ENCODE measurements around the gene ENTPD8.

The ENTPD8 gene

GRCh38 chr9:137435980-137436760 lies 5.0 kb downstream of the ENTPD8 start:
- H3K4me1 ChIP-seq (ENCODE audit: insufficient read depth, low read length), result no peaks in the 10 kb centered on the region
- no peaks in the 10 kb centered on the region for H3K36me3 ChIP-seq (ENCODE audit: insufficient read depth, low read length)
- no peaks in the 10 kb centered on the region for H3K9me3 ChIP-seq (ENCODE audit: control insufficient read depth, insufficient read depth, low read length)
- no peak overlapping the region for H3K9ac ChIP-seq (ENCODE audit: low read depth, low read length)

DNA sequence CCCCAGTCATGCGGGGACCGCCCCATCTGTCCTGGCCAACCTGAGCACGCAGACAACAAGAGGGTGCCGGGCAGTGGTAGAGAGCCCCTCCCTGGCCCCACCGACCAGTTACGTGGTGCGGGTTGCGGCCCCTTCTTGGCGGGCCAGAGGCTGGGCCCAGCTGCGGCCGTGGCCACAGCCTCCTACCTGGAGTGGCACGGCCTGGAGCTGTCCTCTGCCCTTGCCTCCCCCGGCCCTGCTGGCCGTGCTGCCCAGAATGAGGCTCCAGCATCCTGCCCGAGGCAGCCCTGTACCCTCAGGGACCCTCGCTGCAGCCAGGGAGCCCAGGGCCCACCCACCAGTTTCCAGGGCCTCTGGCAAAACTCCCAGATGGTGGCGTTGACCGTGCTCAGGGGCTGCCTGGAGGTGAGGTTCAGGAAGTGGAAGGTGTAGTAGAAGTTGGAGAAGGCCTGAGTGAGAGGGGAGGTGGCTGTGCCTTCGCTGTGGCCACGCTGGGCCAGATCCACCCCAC lies 5.7 kb downstream of the ENTPD8 start:
- H3K4me1 ChIP-seq (ENCODE audit: insufficient read depth, low read length), result no peaks in the 10 kb centered on the region; the same call in 1 of the 2 replicates
- no peaks in the 10 kb centered on the region for H3K9me3 ChIP-seq (ENCODE audit: control insufficient read depth, insufficient read depth, low read length)
- no peak overlapping the region for H3K9ac ChIP-seq (ENCODE audit: low read depth, low read length)
- no peaks in the 10 kb centered on the region for H3K36me3 ChIP-seq (ENCODE audit: insufficient read depth, low read length)

DNA sequence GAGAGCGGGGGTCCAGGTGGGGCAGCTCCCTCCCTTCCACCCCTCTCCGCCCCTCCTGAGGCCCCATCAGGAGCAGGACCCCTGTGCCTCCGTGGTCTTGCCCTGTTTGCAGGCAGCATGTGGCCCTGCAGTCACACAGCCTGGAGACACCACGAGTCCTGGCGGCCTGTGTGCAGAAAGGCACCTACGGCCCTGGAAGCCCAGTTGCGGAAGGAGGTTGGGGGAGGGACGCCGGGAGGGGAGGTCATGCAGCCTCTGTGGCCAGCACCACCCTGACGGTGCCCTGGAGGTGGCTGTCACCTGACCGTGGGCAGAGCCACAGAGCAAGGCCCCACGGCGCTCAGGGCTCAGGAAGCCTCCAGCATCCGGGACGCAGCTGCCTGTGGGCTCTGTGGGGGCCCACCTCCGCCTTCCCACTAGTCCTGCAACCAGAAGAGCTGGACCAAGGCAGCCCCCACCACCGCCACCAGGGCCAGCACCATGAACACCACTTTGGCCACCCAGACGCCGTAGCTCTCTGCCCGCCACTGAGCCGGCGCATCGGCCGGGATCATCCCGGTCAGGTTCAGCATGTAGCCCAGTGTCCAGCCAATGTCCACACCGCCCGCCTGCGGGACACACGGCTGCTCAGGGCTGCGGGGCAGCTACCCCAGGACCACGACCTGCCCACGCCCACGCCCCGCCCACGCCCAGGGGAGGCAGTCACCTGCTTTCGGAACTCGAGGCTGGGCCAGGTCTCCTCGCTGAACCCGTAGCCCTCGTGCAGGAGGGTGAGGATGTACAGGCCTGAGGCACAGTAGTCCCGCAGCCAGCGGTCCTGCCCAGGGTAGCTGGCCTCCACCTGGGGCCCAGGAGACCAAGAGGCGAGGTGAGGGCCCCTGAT lies 6.4 kb downstream of the ENTPD8 start:
- H3K9ac ChIP-seq (ENCODE audit: low read depth, low read length), result no peak overlapping the region
- H3K4me1 ChIP-seq (ENCODE audit: insufficient read depth, low read length), result no peaks in the 10 kb centered on the region; the same call in 1 of the 2 replicates
- no peaks in the 10 kb centered on the region for H3K36me3 ChIP-seq (ENCODE audit: insufficient read depth, low read length)
- H3K9me3 ChIP-seq (ENCODE audit: control insufficient read depth, insufficient read depth, low read length), result no peaks in the 10 kb centered on the region

DNA sequence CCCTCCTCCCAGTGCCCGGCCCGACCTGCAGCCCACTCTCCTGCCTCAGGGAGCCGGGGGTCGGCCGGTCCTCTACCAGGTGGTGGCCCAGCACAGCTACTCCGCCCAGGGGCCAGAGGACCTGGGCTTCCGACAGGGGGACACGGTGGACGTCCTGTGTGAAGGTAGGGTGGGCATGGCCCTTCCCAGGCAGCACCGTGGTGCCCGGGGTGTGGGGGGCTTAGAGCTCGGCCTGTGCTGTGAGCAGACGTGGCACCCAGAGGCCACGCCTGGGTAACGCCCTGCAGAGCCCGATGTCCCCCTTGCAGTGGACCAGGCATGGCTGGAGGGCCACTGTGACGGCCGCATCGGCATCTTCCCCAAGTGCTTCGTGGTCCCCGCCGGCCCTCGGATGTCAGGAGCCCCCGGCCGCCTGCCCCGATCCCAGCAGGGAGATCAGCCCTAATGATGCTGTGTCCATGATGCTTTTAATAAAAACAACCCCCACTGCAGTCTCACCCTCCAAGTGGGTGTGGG lies 7.2 kb downstream of the ENTPD8 start:
- H3K9me3 ChIP-seq (ENCODE audit: control insufficient read depth, insufficient read depth, low read length), result no peaks in the 10 kb centered on the region

GRCh38 chr9:137433349-137433915 lies 7.7 kb downstream of the ENTPD8 start:
- Histone ChIP-seq H3K36me3 (ENCODE audit: insufficient read depth, low read length) (no peaks in the 10 kb centered on the region), H3K4me1 (ENCODE audit: insufficient read depth, low read length) (no peaks in the 10 kb centered on the region; the same call in 1 of the 2 replicates), H3K9me3 (ENCODE audit: control insufficient read depth, insufficient read depth, low read length) (no peaks in the 10 kb centered on the region), H3K9ac (ENCODE audit: low read depth, low read length) (no peak overlapping the region)

More for the DNA sequence above, 7.2 kb downstream of the ENTPD8 start:
- no peaks in the 10 kb centered on the region; the same call in 1 of the 2 replicates for H3K4me1 ChIP-seq (ENCODE audit: insufficient read depth, low read length)
- no peaks in the 10 kb centered on the region for H3K36me3 ChIP-seq (ENCODE audit: insufficient read depth, low read length)
- H3K9ac ChIP-seq (ENCODE audit: low read depth, low read length), result no peak overlapping the region

- no peaks in the 10 kb centered on the region for H3K36me3 ChIP-seq (ENCODE audit: insufficient read depth, low read length)
Observed at GRCh38 chr9:137432687-137433348, 8.3 kb downstream of the ENTPD8 start.

GRCh38 chr9:137431416-137431931 lies 9.7 kb downstream of the ENTPD8 start:
- Histone ChIP-seq H3K9me3 (ENCODE audit: control insufficient read depth, insufficient read depth, low read length) (no peaks in the 10 kb centered on the region), H3K9ac (ENCODE audit: low read depth, low read length) (no peak overlapping the region), H3K4me1 (ENCODE audit: insufficient read depth, low read length) (no peaks in the 10 kb centered on the region; the same call in 1 of the 2 replicates), H3K36me3 (ENCODE audit: insufficient read depth, low read length) (no peaks in the 10 kb centered on the region)

More at GRCh38 chr9:137432687-137433348, 8.3 kb downstream of the ENTPD8 start:
- Histone ChIP-seq H3K9me3 (ENCODE audit: control insufficient read depth, insufficient read depth, low read length) (no peaks in the 10 kb centered on the region), H3K9ac (ENCODE audit: low read depth, low read length) (no peak overlapping the region), H3K4me1 (ENCODE audit: insufficient read depth, low read length) (no peaks in the 10 kb centered on the region; the same call in 1 of the 2 replicates)

- H3K4me1 ChIP-seq (ENCODE audit: insufficient read depth, low read length), result no peaks in the 10 kb centered on the region; the same call in 1 of the 2 replicates
- no peaks in the 10 kb centered on the region for H3K36me3 ChIP-seq (ENCODE audit: insufficient read depth, low read length)
- H3K9me3 ChIP-seq (ENCODE audit: control insufficient read depth, insufficient read depth, low read length), result no peaks in the 10 kb centered on the region
- no peak overlapping the region for H3K9ac ChIP-seq (ENCODE audit: low read depth, low read length)
Observed at GRCh38 chr9:137430723-137431415, 10.3 kb downstream of the ENTPD8 start.

DNA sequence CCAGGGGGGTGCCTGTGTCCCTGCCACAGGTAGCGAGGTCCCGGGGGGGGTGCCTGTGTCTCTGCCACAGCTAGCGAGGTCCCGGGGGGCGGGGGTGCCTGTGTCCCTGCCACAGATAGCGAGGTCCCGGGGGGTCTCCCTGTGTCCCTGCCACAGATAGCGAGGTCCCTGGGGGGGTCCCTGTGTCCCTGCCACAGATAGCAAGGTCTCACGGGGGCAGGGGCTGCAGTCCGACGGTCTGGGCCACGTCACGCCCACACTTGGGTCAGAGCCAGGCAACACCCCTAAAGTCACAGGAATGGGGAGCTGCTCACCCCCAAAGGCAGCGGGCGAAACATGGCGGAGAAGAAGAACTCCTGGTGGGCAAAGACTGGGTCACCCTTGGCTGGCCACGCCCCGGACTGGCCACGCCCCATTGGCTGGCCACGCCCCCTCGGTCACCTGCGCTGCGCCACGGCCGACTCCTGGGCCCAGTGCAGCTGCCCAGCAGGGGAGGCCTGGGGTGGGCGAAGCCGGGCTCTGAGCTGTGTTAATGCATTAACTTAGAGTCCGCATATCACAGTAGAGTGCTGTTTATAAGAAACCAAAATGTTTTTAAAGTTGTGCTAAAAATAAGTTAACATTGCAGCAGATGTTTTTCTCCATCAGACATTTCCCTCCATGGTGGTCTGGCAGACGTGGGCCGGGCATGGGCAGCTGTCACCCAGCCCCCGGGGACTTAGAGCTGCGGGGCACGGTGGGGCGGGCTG lies 11.0 kb downstream of the ENTPD8 start:
- Histone ChIP-seq H3K4me1 (ENCODE audit: insufficient read depth, low read length) (no peaks in the 10 kb centered on the region; the same call in 1 of the 2 replicates), H3K36me3 (ENCODE audit: insufficient read depth, low read length) (no peaks in the 10 kb centered on the region), H3K9me3 (ENCODE audit: control insufficient read depth, insufficient read depth, low read length) (no peaks in the 10 kb centered on the region), H3K9ac (ENCODE audit: low read depth, low read length) (no peak overlapping the region; the same call in 1 of the 2 replicates)

DNA sequence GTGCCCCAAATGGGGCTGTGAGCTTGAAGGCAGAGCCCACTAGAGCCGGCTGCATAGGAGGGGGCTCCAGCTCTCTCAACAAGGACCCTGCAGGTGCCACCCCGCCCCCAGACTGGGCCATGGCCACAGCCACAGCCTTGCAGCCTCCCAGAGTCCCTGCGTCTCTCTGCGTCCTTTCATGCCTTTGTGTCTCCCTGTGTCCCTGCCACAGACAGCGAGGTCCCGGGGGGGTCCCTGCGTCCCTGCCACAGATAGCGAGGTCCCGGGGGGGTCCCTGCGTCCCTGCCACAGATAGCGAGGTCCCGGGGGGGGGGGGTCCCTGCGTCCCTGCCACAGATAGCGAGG lies 11.6 kb downstream of the ENTPD8 start:
- no peak overlapping the region for H3K9ac ChIP-seq (ENCODE audit: low read depth, low read length)

DNA sequence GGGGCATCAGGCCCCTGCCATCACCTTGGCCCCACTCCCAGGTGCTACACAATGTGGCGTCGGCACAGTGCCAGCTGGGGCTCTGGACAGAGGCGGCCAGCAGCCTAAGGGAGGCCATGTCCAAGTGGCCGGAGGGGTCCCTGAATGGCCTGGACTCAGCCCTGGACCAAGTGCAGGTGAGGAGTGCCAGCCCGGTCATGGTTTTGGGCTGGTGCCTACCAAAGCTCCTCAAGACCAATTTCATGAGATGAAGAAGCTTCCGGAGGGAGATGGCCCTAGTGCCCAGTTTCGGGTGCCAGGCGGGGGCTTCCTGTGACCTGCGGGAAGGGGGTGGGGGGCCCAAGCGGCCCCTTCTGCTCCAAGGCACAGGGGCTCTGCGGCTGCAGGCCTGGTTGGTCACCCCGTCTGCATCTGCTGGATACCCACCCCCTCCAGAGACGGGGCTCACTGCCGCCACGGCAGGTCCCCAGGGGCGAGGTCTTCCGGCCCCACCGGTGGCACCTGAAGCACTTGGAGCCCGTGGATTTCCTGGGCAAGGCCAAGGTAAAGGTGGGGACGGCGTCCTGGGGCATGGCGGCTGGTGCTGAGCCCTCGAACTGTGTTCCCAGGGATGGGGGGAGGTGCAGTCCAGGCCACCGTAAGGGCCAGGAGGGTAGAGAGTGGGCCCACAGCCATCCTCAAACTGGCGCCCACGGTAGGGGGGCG lies 12.2 kb downstream of the ENTPD8 start:
- no peak overlapping the region for H3K9ac ChIP-seq (ENCODE audit: low read depth, low read length)
- no peaks in the 10 kb centered on the region; the same call in 1 of the 2 replicates for H3K4me1 ChIP-seq (ENCODE audit: insufficient read depth, low read length)

More for the DNA sequence above, 11.6 kb downstream of the ENTPD8 start:
- Histone ChIP-seq H3K4me1 (ENCODE audit: insufficient read depth, low read length) (no peaks in the 10 kb centered on the region; the same call in 1 of the 2 replicates), H3K9me3 (ENCODE audit: control insufficient read depth, insufficient read depth, low read length) (no peaks in the 10 kb centered on the region), H3K36me3 (ENCODE audit: insufficient read depth, low read length) (no peaks in the 10 kb centered on the region)

GRCh38 chr9:137428311-137428630 lies 12.9 kb downstream of the ENTPD8 start:
- no peak overlapping the region for H3K9ac ChIP-seq (ENCODE audit: low read depth, low read length)
- H3K9me3 ChIP-seq (ENCODE audit: control insufficient read depth, insufficient read depth, low read length), result no peaks in the 10 kb centered on the region
- no peaks in the 10 kb centered on the region; the same call in 1 of the 2 replicates for H3K4me1 ChIP-seq (ENCODE audit: insufficient read depth, low read length)
- H3K36me3 ChIP-seq (ENCODE audit: insufficient read depth, low read length), result no peaks in the 10 kb centered on the region

More for the DNA sequence above, 12.2 kb downstream of the ENTPD8 start:
- H3K36me3 ChIP-seq (ENCODE audit: insufficient read depth, low read length), result no peaks in the 10 kb centered on the region
- H3K9me3 ChIP-seq (ENCODE audit: control insufficient read depth, insufficient read depth, low read length), result no peaks in the 10 kb centered on the region
